HL-60 (cell line): Measurements from ENCODE around the gene DPP6.

Experiments used
- DNase-seq, 2 experiments: peaks; one replicate each; pipeline ENCODE4 v3.0.0-alpha.2; 2010 to 2020; ENCODE audit warnings: low read depth in 1 of 2, low spot score in 1 of 2
- H3K27ac ChIP-seq: fragments of 250-450 bp; sonication (Bioruptor Pico); replicated peaks from 2 replicates; pipeline ENCODE4 v1.5.1; 2020; ENCODE audit warnings: mild to moderate bottlenecking, moderate library complexity
- H3K27me3 ChIP-seq: fragments of 250-450 bp; sonication (Bioruptor Pico); 2 replicates; pipeline ENCODE4 v1.5.1; 2021; ENCODE audit warnings: mild to moderate bottlenecking, moderate library complexity; ENCODE audit not compliant: insufficient read depth, poor library complexity, severe bottlenecking
- H3K4me3 ChIP-seq: replicated peaks from 2 replicates; pipeline ENCODE4 v1.5.1; 2011; ENCODE audit warnings: mild to moderate bottlenecking, control low read depth, low read length; ENCODE audit not compliant: insufficient read depth
- CTCF ChIP-seq: IDR thresholded peaks from one replicate; pipeline ENCODE4 v1.5.1; 2011; ENCODE audit warnings: low read length, control low read depth, inconsistent platforms; ENCODE audit not compliant: insufficient read depth
- GABPA ChIP-seq: IDR thresholded peaks from 2 replicates; pipeline ENCODE4 v1.6.1; 2012; ENCODE audit warnings: low read depth
- POLR2AphosphoS5 ChIP-seq: IDR thresholded peaks from 2 replicates; pipeline ENCODE4 v1.6.1; 2012; ENCODE audit warnings: low read depth
- REST ChIP-seq: IDR thresholded peaks from 2 replicates; pipeline ENCODE4 v1.6.1; 2012; ENCODE audit warnings: low read depth; ENCODE audit not compliant: insufficient replicate concordance
- SPI1 ChIP-seq: IDR thresholded peaks from 2 replicates; pipeline ENCODE4 v1.6.1; 2012; ENCODE audit warnings: low read depth, mild to moderate bottlenecking, borderline replicate concordance

Gene DPP6

GRCh38 chr7:154874409-154875113 lies 822.4 kb downstream of the DPP6 start:
- Histone ChIP-seq H3K4me3 (no peak overlapping the region), H3K27me3 (no peaks in the 10 kb centered on the region), H3K27ac (no peak overlapping the region)
- no peak for DNase-seq
- TF ChIP-seq GABPA (no peak), CTCF (no peak), REST (no peak), POLR2AphosphoS5 (no peak), SPI1 (no peak)

GRCh38 chr7:154875297-154875696 lies 823.1 kb downstream of the DPP6 start:
- Histone ChIP-seq H3K4me3 (no peak overlapping the region), H3K27me3 (no peaks in the 10 kb centered on the region), H3K27ac (no peak overlapping the region)
- no peak for TF ChIP-seq SPI1
- TF ChIP-seq REST: no peak
- no peak for TF ChIP-seq CTCF
- no peak for TF ChIP-seq POLR2AphosphoS5
- no peak for DNase-seq

GRCh38 chr7:154876516-154876915 lies 824.3 kb downstream of the DPP6 start:
- TF ChIP-seq GABPA (no peak), POLR2AphosphoS5 (no peak), CTCF (no peak), SPI1 (no peak), REST (no peak)
- no peaks in the 10 kb centered on the region for H3K27me3 ChIP-seq
- H3K4me3 ChIP-seq: no peak overlapping the region
- DNase-seq: no peak
- H3K27ac ChIP-seq: no peak overlapping the region
